Lower leg skin (tissue), 4 donors: ENCODE data around the gene PRR33. TPM values are rescaled to one million over a fixed set of nuclear protein-coding genes. Genes with fewer than 3 reads are reported as not detected.

ENCODE experiments used
- DNase-seq, 2 donors: peaks; one replicate each; pipeline ENCODE4 v3.0.0-alpha.2; 2019; ENCODE audit warnings: low spot score in 2 of 2
- H3K4me3 ChIP-seq: fragments of 200-600 bp; sonication (generic); 2 replicates; pipeline ENCODE4 v1.5.1; 2017; ENCODE audit warnings: mild to moderate bottlenecking, low read depth; ENCODE audit not compliant: poor library complexity, severe bottlenecking
- CTCF ChIP-seq, 3 donors: fragments of 450-650 bp; IDR thresholded peaks; one replicate each; pipeline ENCODE4 v1.5.1; 2016; ENCODE audit warnings: antibody characterized with exemption in 3 of 3, mild to moderate bottlenecking in 3 of 3, moderate library complexity in 2 of 3
- POLR2A ChIP-seq, 2 donors: fragments of 450-650 bp; IDR thresholded peaks; one replicate each; pipeline ENCODE4 v1.6.1; 2016 to 2017; ENCODE audit warnings: antibody characterized with exemption in 2 of 2, mild to moderate bottlenecking in 1 of 2, moderate library complexity in 1 of 2
- WGBS, 2 donors: methylation state at CpG; one replicate each; pipeline ENCODE4 v1.1.5; 2018; 5-methylcytosine and 5-hydroxymethylcytosine counted together
- intact Hi-C: fragments of 100-400 bp; cut with DNase I; formaldehyde crosslinking; loops from one replicate; pipeline ENCODE4 v1.15.0; 2023; ENCODE audit warnings: low total_unique reads
- total RNA-seq, 4 donors: library from RNA; depleted of rRNA; stranded (reverse); fragments of >200 nt; gene quantifications; one replicate each; pipeline ENCODE4 v1.1.0, GENCODE V29; 2016

PRR33 gene
- total RNA-seq, 4 donors from 2014 or later = not detected

GRCh38 chr11:1842149-1843097, 49.3 kb downstream of the PRR33 start:
- no peak for TF ChIP-seq POLR2A (IDR thresholded peaks at IDR 0.05)
- no peak for TF ChIP-seq CTCF (IDR thresholded peaks at IDR 0.05)
- DNase-seq = no peak
- WGBS, 2 donors = 74 to 75% methylated on average over 20 to 28 of the region's 29 CpGs
- intact Hi-C loops = no loop called here
- H3K4me3 ChIP-seq = no peak overlapping the region

GRCh38 chr11:1841511-1842148, 50.1 kb downstream of the PRR33 start:
- WGBS, 2 donors = 63 to 76% methylated on average over 14 to 17 of the region's 19 CpGs
- intact Hi-C loops = no loop called here
- no peak overlapping the region for H3K4me3 ChIP-seq
- TF ChIP-seq CTCF (IDR thresholded peaks at IDR 0.05) (no peak), POLR2A (IDR thresholded peaks at IDR 0.05) (no peak)
- no peak for DNase-seq

GRCh38 chr11:1840780-1841480, 50.8 kb downstream of the PRR33 start:
- H3K4me3 ChIP-seq = no peak overlapping the region
- no peak for DNase-seq

GRCh38 chr11:1839924-1840779, 51.5 kb downstream of the PRR33 start:
- no peak for DNase-seq
- intact Hi-C loops = no loop called here
- WGBS, 2 donors = 73 to 80% methylated on average over 17 to 21 of the region's 26 CpGs
- TF ChIP-seq CTCF (IDR thresholded peaks at IDR 0.05) (no peak), POLR2A (IDR thresholded peaks at IDR 0.05) (no peak)
- H3K4me3 ChIP-seq = no peak overlapping the region

More at GRCh38 chr11:1840780-1841480, 50.8 kb downstream of the PRR33 start:
- 83 to 88% methylated on average over 34 to 37 of the region's 37 CpGs for WGBS, 2 donors
- no peak for TF ChIP-seq POLR2A (IDR thresholded peaks at IDR 0.05)
- TF ChIP-seq CTCF (IDR thresholded peaks at IDR 0.05) = no peak
- intact Hi-C loops = no loop called here
